Esophagus squamous epithelium (tissue), 4 donors: ENCODE measurements around the gene CCNY.

Experiments used
- CTCF ChIP-seq, 6 experiments: fragments of 450-650 bp in 4 of 6; fragments of 200-600 bp in 2 of 6; sonication (generic) in 2 of 6; IDR thresholded peaks; one replicate each; pipeline ENCODE4 v1.5.1; 2016 to 2019; ENCODE audit warnings: antibody characterized with exemption in 6 of 6, mild to moderate bottlenecking in 4 of 6, moderate library complexity in 4 of 6
- POLR2A ChIP-seq, 4 donors: fragments of 450-650 bp; IDR thresholded peaks; one replicate each; pipeline ENCODE4 v1.6.1; 2017; ENCODE audit warnings: antibody characterized with exemption in 4 of 4, mild to moderate bottlenecking in 4 of 4, moderate library complexity in 3 of 4

- TF ChIP-seq CTCF (IDR thresholded peaks at IDR 0.05) (no peak), POLR2A (IDR thresholded peaks at IDR 0.05) (no peak)
These were observed 242.3 kb downstream of the CCNY start for GRCh38 chr10:35578618-35578956.
